B cell (primary cell): Measurements from ENCODE around the gene LRTM2. TPM values are rescaled to one million over a fixed set of nuclear protein-coding genes. Genes with fewer than 3 reads are reported as not detected.

Experiments used
- ATAC-seq: fragments of 200-7000 bp; cut with Tn5 transposase; one replicate; pipeline ENCODE4 v1.10.0; 2021; ENCODE audit warnings: low read depth, mild to moderate bottlenecking, moderate number of reproducible peaks, moderate library complexity
- CTCF ChIA-PET: fragments of 350-600 bp; sonication (Branson Sonifier 250); formaldehyde crosslinking; loops from one replicate; lab custom pipeline; 2021; ENCODE audit warnings: antibody characterized with exemption, inconsistent platforms; lab: Charles Lee
- POLR2A ChIA-PET: fragments of 350-600 bp; sonication (Branson Sonifier 250); formaldehyde crosslinking; loops from one replicate; lab custom pipeline; 2021; ENCODE audit warnings: antibody characterized with exemption; lab: Charles Lee
- DNase-seq: peaks from one replicate; pipeline ENCODE4 v3.0.0; 2013
- H2AFZ ChIP-seq: 2 replicates; pipeline ENCODE4 v1.6.1; 2012; ENCODE audit warnings: mild to moderate bottlenecking, low read depth, low read length; ENCODE audit not compliant: insufficient read depth, poor library complexity, severe bottlenecking
- H3K27ac ChIP-seq, 2 donors: 1 replicate in 1 of 2; 2 replicates in 1 of 2; pipeline ENCODE4 v1.5.1; 2012 to 2013; ENCODE audit warnings: low read length in 2 of 2, mild to moderate bottlenecking in 2 of 2, moderate library complexity in 1 of 2
- H3K27me3 ChIP-seq, 4 experiments: fragments of 200-600 bp in 1 of 4; sonication (generic) in 1 of 4; replicated peaks in 1 of 4; 1 replicate in 2 of 4; 2 replicates in 2 of 4; pipeline versions ENCODE4 v1.6.1 to v1.7.0; 2013 to 2016; ENCODE audit warnings: low read length in 3 of 4, mild to moderate bottlenecking in 2 of 4, mixed read lengths in 1 of 4, moderate library complexity in 1 of 4; ENCODE audit not compliant: insufficient read depth in 4 of 4, control insufficient read depth in 3 of 4; ENCODE audit errors: control extremely low read depth in 1 of 4
- H3K36me3 ChIP-seq, 2 experiments: replicated peaks in 1 of 2; 1 replicate in 1 of 2; 2 replicates in 1 of 2; pipeline versions ENCODE4 v1.6.1 to v1.7.1; 2013; ENCODE audit warnings: low read length in 1 of 2; ENCODE audit not compliant: insufficient read depth in 2 of 2, control insufficient read depth in 1 of 2; ENCODE audit errors: control extremely low read depth in 1 of 2, extremely low read depth in 1 of 2
- H3K4me1 ChIP-seq, 2 donors: fragments of 200-600 bp in 1 of 2; sonication (generic) in 1 of 2; 1 replicate in 1 of 2; 2 replicates in 1 of 2; pipeline versions ENCODE4 v1.5.1 to v1.6.1; 2013 to 2017; ENCODE audit warnings: low read length in 2 of 2; ENCODE audit not compliant: control insufficient read depth in 2 of 2, insufficient read depth in 2 of 2
- H3K4me2 ChIP-seq: replicated peaks from 2 replicates; pipeline ENCODE3; 2012; ENCODE audit warnings: mild to moderate bottlenecking, low read depth, low read length; ENCODE audit not compliant: poor library complexity, severe bottlenecking
- H3K4me3 ChIP-seq, 5 experiments: fragments of 200-600 bp in 1 of 5; sonication (generic) in 1 of 5; 1 replicate in 3 of 5; 2 replicates in 2 of 5; pipeline versions ENCODE4 v1.5.1 to v1.7.0; 2011 to 2016; ENCODE audit warnings: low read length in 4 of 5, mild to moderate bottlenecking in 4 of 5, low read depth in 2 of 5, control low read depth in 1 of 5, moderate library complexity in 1 of 5; ENCODE audit not compliant: insufficient read depth in 1 of 5; ENCODE audit errors: control extremely low read depth in 1 of 5, extremely low read depth in 1 of 5
- H3K79me2 ChIP-seq: fragments of 200-600 bp; sonication (generic); one replicate; pipeline ENCODE4 v1.6.0; 2016; ENCODE audit warnings: low read length; ENCODE audit not compliant: control insufficient read depth, insufficient read depth
- H3K9ac ChIP-seq: fragments of 200-600 bp; sonication (generic); 2 replicates; pipeline ENCODE4 v1.6.1; 2017; ENCODE audit warnings: mild to moderate bottlenecking, low read length, moderate library complexity
- H3K9me3 ChIP-seq, 3 donors: one replicate each; pipeline versions ENCODE4 v1.6.1 to v1.7.1; 2013; ENCODE audit warnings: low read length in 2 of 3; ENCODE audit not compliant: control insufficient read depth in 2 of 3, insufficient read depth in 1 of 3; ENCODE audit errors: control extremely low read depth in 1 of 3
- H4K20me1 ChIP-seq: 2 replicates; pipeline ENCODE4 v1.6.0; 2012; ENCODE audit warnings: mild to moderate bottlenecking, low read length; ENCODE audit not compliant: insufficient read depth, control insufficient read depth, poor library complexity, severe bottlenecking
- H3K27ac Mint-ChIP-seq: one replicate; pipeline ENCODE4 v1.8.0; 2021; ENCODE audit warnings: mixed read lengths
- H3K27me3 Mint-ChIP-seq: one replicate; pipeline ENCODE4 v1.8.0; 2021; ENCODE audit warnings: mixed read lengths
- H3K4me1 Mint-ChIP-seq: one replicate; pipeline ENCODE4 v1.8.0; 2021; ENCODE audit warnings: mixed read lengths
- H3K4me3 Mint-ChIP-seq: one replicate; pipeline ENCODE4 v1.8.0; 2021; ENCODE audit warnings: mixed read lengths
- H3K9me3 Mint-ChIP-seq: one replicate; pipeline ENCODE4 v1.8.0; 2022; ENCODE audit warnings: mixed read lengths; ENCODE audit not compliant: insufficient read depth
- EZH2 ChIP-seq: IDR thresholded peaks from 2 replicates; pipeline ENCODE4 v1.6.1; 2012; ENCODE audit warnings: borderline replicate concordance, low read depth, mild to moderate bottlenecking, moderate library complexity, low read length; ENCODE audit not compliant: insufficient read depth, poor library complexity, severe bottlenecking
- WGBS: methylation state at CpG from one replicate; pipeline ENCODE4 v1.1.5; 2013; ENCODE audit warnings: missing lambda C conversion rate; ENCODE audit not compliant: insufficient coverage; 5-methylcytosine and 5-hydroxymethylcytosine counted together
- intact Hi-C: fragments of 100-400 bp; cut with micrococcal nuclease; formaldehyde crosslinking; loops from one replicate; pipeline ENCODE4 v1.10.0; 2022
- polyA plus RNA-seq: library from polyadenylated mRNA; depleted of rRNA; stranded (reverse); fragments of >200 nt; gene quantifications from 2 replicates; pipeline ENCODE4 v1.2.3, GENCODE V29; 2012
- total RNA-seq, 2 donors: library from RNA; stranded (reverse); fragments of 120-200 nt in 1 of 2; gene quantifications; 1 replicate in 1 of 2; 2 replicates in 1 of 2; pipeline versions ENCODE4 v1.2.3 to v1.2.4, GENCODE V29; 2013 to 2022
- TF ChIP-seq, protein P1 (sequence below): fragments of 200-600 bp; IDR thresholded peaks from one replicate; pipeline ENCODE4 v1.8.0; 2022; ENCODE audit warnings: antibody characterized with exemption, mild to moderate bottlenecking

The LRTM2 gene
- total and polyA plus RNA-seq, 2 donors (not counting 1 experiment from before 2014, with no cell fraction given), result not detected

DNA sequence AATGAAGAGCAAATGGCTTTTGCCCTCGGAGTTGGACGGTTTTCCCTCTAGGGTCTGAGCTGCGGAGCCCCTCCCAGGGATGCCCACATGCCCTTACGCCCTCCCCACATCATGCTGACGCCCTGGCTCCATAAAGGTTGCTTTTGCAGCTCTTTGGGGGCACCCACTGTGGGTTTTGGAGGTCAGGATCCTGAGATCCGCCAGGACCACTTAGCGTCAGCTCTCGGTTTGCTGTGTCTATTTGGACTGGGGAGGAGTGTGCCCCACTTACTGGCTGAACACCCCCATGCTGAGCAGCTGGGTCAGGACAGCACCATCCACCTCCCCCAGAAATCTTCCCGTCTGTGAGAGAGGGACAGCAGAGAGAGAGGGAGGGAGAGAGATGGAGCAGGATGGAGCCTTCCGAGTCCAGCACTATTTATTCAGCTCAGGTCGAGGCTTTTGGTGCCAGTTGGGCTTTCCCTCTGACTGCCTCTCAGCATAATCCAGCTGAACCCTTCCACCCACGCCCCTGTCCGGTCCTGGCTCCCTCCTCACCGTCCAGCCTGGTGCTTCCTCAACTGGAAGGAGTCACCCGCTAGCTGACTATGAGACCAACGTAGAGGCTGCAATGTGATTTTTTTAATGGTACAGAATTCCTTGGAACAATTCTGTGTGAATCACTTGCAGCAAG, 18.9 kb upstream of the LRTM2 start:
- Mint-ChIP-seq H3K4me3 (no peak overlapping the region), H3K27ac (no peak overlapping the region), H3K9me3 (peaks cover 2% of the 10 kb centered on the region), H3K4me1 (peaks cover 31% of the 10 kb centered on the region), H3K27me3 (no peaks in the 10 kb centered on the region)
- no peaks in the 10 kb centered on the region for H3K27me3 ChIP-seq
- H3K36me3 ChIP-seq, result no peaks in the 10 kb centered on the region
- peaks cover 0 to 8% (median 0%) of the 10 kb centered on the region in 3 donors for H3K9me3 ChIP-seq
- H3K4me3 ChIP-seq, result no peak overlapping the region
- peaks cover 5 to 34% of the 10 kb centered on the region in 2 donors for H3K4me1 ChIP-seq
- WGBS, result 67% methylated on average over 8 of the region's 16 CpGs
- H3K4me2 ChIP-seq, result no peak overlapping the region
- CTCF ChIA-PET, result interaction anchor here (0.6 to 11.3 kb wide), 12 partner anchors 9 to 486 kb away, joined by 3 to 327 read pairs (median 4); no protein-coding TSS in a partner anchor
- DNase-seq, result no peak
- no peak overlapping the region for H3K9ac ChIP-seq
- ATAC-seq, result no peak
- no peak overlapping the region for H3K27ac ChIP-seq
- no peaks in the 10 kb centered on the region for H4K20me1 ChIP-seq
- H2AFZ ChIP-seq, result no peak overlapping the region
- intact Hi-C loops, result loop anchor here (5.0 to 10.0 kb wide), 3 partner anchors 996 to 1417 kb away; partner anchors contain the start of genes ITFG2 and KDM5A
- POLR2A ChIA-PET, result interaction anchor here (0.7 to 1.8 kb wide), 2 partner anchors 116 to 138 kb away, joined by 3 to 6 read pairs; no protein-coding TSS in a partner anchor
- no peaks in the 10 kb centered on the region for H3K79me2 ChIP-seq
- TF ChIP-seq, protein P1, sequence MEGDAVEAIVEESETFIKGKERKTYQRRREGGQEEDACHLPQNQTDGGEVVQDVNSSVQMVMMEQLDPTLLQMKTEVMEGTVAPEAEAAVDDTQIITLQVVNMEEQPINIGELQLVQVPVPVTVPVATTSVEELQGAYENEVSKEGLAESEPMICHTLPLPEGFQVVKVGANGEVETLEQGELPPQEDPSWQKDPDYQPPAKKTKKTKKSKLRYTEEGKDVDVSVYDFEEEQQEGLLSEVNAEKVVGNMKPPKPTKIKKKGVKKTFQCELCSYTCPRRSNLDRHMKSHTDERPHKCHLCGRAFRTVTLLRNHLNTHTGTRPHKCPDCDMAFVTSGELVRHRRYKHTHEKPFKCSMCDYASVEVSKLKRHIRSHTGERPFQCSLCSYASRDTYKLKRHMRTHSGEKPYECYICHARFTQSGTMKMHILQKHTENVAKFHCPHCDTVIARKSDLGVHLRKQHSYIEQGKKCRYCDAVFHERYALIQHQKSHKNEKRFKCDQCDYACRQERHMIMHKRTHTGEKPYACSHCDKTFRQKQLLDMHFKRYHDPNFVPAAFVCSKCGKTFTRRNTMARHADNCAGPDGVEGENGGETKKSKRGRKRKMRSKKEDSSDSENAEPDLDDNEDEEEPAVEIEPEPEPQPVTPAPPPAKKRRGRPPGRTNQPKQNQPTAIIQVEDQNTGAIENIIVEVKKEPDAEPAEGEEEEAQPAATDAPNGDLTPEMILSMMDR, result no peak
- no peak for TF ChIP-seq EZH2

GRCh38 chr12:1803736-1804135, 16.6 kb upstream of the LRTM2 start:
- no peak overlapping the region for H3K27ac ChIP-seq
- H3K27me3 ChIP-seq, result no peaks in the 10 kb centered on the region
- H3K4me2 ChIP-seq, result no peak overlapping the region
- 86% methylated on average over 6 of the region's 7 CpGs for WGBS
- H3K9me3 ChIP-seq, result peaks cover 0 to 8% (median 0%) of the 10 kb centered on the region in 3 donors
- ChIA-PET POLR2A (no interaction called here), CTCF (interaction anchor here (1.0 to 11.3 kb wide), 2 partner anchors 13 to 137 kb away, joined by 3 to 327 read pairs; no protein-coding TSS in a partner anchor)
- Mint-ChIP-seq H3K4me3 (no peak overlapping the region), H3K4me1 (peaks cover 29% of the 10 kb centered on the region), H3K27ac (no peak overlapping the region), H3K9me3 (peaks cover 2% of the 10 kb centered on the region), H3K27me3 (no peaks in the 10 kb centered on the region)
- DNase-seq (no peak), ATAC-seq (no peak)
- H2AFZ ChIP-seq, result no peak overlapping the region
- no peak overlapping the region for H3K4me3 ChIP-seq
- peaks cover 5 to 23% of the 10 kb centered on the region in 2 donors for H3K4me1 ChIP-seq
- no peak for TF ChIP-seq EZH2
- TF ChIP-seq, protein P1, result no peak
- H3K79me2 ChIP-seq, result no peaks in the 10 kb centered on the region
- no peaks in the 10 kb centered on the region for H4K20me1 ChIP-seq
- intact Hi-C loops, result loop anchor here (1.0 to 10.0 kb wide), 5 partner anchors 7 to 1419 kb away; partner anchors contain the start of genes DCP1B, ITFG2 and KDM5A
- H3K36me3 ChIP-seq, result no peaks in the 10 kb centered on the region
- no peak overlapping the region for H3K9ac ChIP-seq
